Measurements from ENCODE around the gene LOXL1. TPM values are rescaled to one million over a fixed set of nuclear protein-coding genes. Genes with fewer than 3 reads are reported as not detected.

LOXL1 gene
- total RNA-seq, 1 experiment from 2014 or later: 4.9 TPM

DNA sequence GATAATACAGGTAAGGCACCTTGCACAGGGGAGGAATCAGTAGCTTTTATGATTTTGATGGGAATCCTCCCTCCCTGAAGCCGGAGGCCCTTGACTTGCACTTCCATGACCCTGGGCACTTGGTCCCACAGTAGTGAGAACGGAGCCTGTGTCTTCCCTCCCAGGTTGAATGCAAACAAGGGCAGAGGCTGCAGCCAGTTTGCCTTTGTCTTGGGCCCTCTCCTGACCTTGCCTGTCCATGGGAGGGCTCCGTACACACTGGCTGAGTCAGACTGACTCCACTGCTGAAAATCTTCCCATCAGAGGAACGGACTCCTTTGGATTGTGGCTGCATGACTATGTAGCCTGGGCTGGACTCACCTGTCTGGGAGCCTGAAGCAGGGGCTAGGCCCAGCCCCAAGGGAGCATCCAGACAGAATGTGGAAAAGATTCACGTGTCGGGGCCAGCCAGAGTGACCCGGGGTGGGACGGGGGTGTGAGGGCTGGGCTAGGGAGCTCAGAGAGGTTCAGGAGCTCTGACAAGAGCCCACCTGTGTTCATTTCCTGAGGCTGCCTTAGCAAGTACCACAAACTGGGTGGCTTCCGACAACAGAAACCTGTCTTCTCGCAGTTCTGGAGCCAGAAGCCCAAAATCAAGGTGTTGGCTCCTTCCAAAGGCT lies 43.4 kb upstream of the LOXL1 start:
- DNase-seq (ENCODE audit: unreplicated experiment): no peak
- intact Hi-C loops (cut with micrococcal nuclease): no loop called here
- POLR2A ChIA-PET: interaction anchor here (1.6 kb wide), 1 partner anchor 9 kb away, joined by 3 read pairs; the partner anchor contains the start of gene TBC1D21
- no peaks in the 10 kb centered on the region for H3K36me3 Mint-ChIP-seq (ENCODE audit: insufficient read depth, unreplicated experiment)
- H3K27me3 Mint-ChIP-seq (ENCODE audit: insufficient read depth, unreplicated experiment): peaks cover 47% of the 10 kb centered on the region
- CTCF ChIA-PET: interaction anchor here (1.0 kb wide), 1 partner anchor 9 kb away, joined by 4 read pairs; no protein-coding TSS in a partner anchor
- no peaks in the 10 kb centered on the region for H3K9me3 Mint-ChIP-seq (ENCODE audit: unreplicated experiment)
- no peak overlapping the region for H3K27ac Mint-ChIP-seq (ENCODE audit: low read depth, unreplicated experiment)
- no peak for TF ChIP-seq CTCF (IDR thresholded peaks at IDR 0.05; ENCODE audit: unreplicated experiment)
- no TSS peak for BruUV-seq (replicated peaks)
- no peaks in the 10 kb centered on the region for H3K4me1 Mint-ChIP-seq (ENCODE audit: insufficient read depth, unreplicated experiment)
- no peak overlapping the region for H3K4me3 Mint-ChIP-seq (ENCODE audit: unreplicated experiment)

GRCh38 chr15:73884159-73884558 lies 42.1 kb upstream of the LOXL1 start:
- TF ChIP-seq CTCF (IDR thresholded peaks at IDR 0.05; ENCODE audit: unreplicated experiment): no peak
- no peak for DNase-seq (ENCODE audit: unreplicated experiment)
- Mint-ChIP-seq H3K4me1 (ENCODE audit: insufficient read depth, unreplicated experiment) (no peaks in the 10 kb centered on the region), H3K36me3 (ENCODE audit: insufficient read depth, unreplicated experiment) (no peaks in the 10 kb centered on the region), H3K9me3 (ENCODE audit: unreplicated experiment) (no peaks in the 10 kb centered on the region), H3K27ac (ENCODE audit: low read depth, unreplicated experiment) (no peak overlapping the region), H3K4me3 (ENCODE audit: unreplicated experiment) (no peak overlapping the region), H3K27me3 (ENCODE audit: insufficient read depth, unreplicated experiment) (peaks cover 58% of the 10 kb centered on the region)
- intact Hi-C loops (cut with micrococcal nuclease): no loop called here
- BruUV-seq (replicated peaks): no TSS peak
- POLR2A ChIA-PET: interaction anchor here (0.7 to 1.6 kb wide), 2 partner anchors 10 to 41 kb away, joined by 3 read pairs; partner anchors contain the start of gene TBC1D21
- CTCF ChIA-PET: interaction anchor here (1.1 kb wide), 1 partner anchor 24 kb away, joined by 3 read pairs; no protein-coding TSS in a partner anchor

GRCh38 chr15:73885954-73886700 lies 40.1 kb upstream of the LOXL1 start:
- peaks cover 72% of the 10 kb centered on the region for H3K27me3 Mint-ChIP-seq (ENCODE audit: insufficient read depth, unreplicated experiment)
- intact Hi-C loops (cut with micrococcal nuclease): no loop called here
- no peaks in the 10 kb centered on the region for H3K36me3 Mint-ChIP-seq (ENCODE audit: insufficient read depth, unreplicated experiment)
- POLR2A ChIA-PET: no interaction called here
- no peaks in the 10 kb centered on the region for H3K4me1 Mint-ChIP-seq (ENCODE audit: insufficient read depth, unreplicated experiment)
- CTCF ChIA-PET: interaction anchor here (0.6 kb wide), 2 partner anchors 9 to 855 kb away, joined by 3 read pairs; no protein-coding TSS in a partner anchor
- no peak for TF ChIP-seq CTCF (IDR thresholded peaks at IDR 0.05; ENCODE audit: unreplicated experiment)
- BruUV-seq (replicated peaks): no TSS peak
- no peaks in the 10 kb centered on the region for H3K9me3 Mint-ChIP-seq (ENCODE audit: unreplicated experiment)
- H3K27ac Mint-ChIP-seq (ENCODE audit: low read depth, unreplicated experiment): no peak overlapping the region
- H3K4me3 Mint-ChIP-seq (ENCODE audit: unreplicated experiment): no peak overlapping the region
- no peak for DNase-seq (ENCODE audit: unreplicated experiment)

- TF ChIP-seq CTCF (IDR thresholded peaks at IDR 0.05; ENCODE audit: unreplicated experiment): no peak
- DNase-seq (ENCODE audit: unreplicated experiment): no peak
- H3K36me3 Mint-ChIP-seq (ENCODE audit: insufficient read depth, unreplicated experiment): no peaks in the 10 kb centered on the region
- H3K27ac Mint-ChIP-seq (ENCODE audit: low read depth, unreplicated experiment): no peak overlapping the region
- no peaks in the 10 kb centered on the region for H3K9me3 Mint-ChIP-seq (ENCODE audit: unreplicated experiment)
- CTCF ChIA-PET: interaction anchor here (0.6 to 1.7 kb wide), 3 partner anchors 9 to 856 kb away, joined by 3 to 8 read pairs (median 3); partner anchors contain the start of gene TBC1D21
- peaks cover 65% of the 10 kb centered on the region for H3K27me3 Mint-ChIP-seq (ENCODE audit: insufficient read depth, unreplicated experiment)
- intact Hi-C loops (cut with micrococcal nuclease): no loop called here
- H3K4me3 Mint-ChIP-seq (ENCODE audit: unreplicated experiment): no peak overlapping the region
- POLR2A ChIA-PET: no interaction called here
- BruUV-seq (replicated peaks): no TSS peak
- no peaks in the 10 kb centered on the region for H3K4me1 Mint-ChIP-seq (ENCODE audit: insufficient read depth, unreplicated experiment)
Measured at GRCh38 chr15:73886717-73887345, 39.4 kb upstream of the LOXL1 start.
